GM20000 (cell line): ENCODE results near the gene ASS1.

Source experiments
- DNase-seq: peaks from one replicate; pipeline ENCODE4 v3.0.0; 2012; ENCODE audit warnings: low spot score
- CTCF ChIP-seq: IDR thresholded peaks from 2 replicates; pipeline ENCODE4 v1.5.1; 2012; ENCODE audit warnings: mild to moderate bottlenecking, control low read depth; ENCODE audit errors: extremely low read depth, missing control alignments

ASS1 gene

GRCh38 chr9:130452835-130453234 lies 8.1 kb downstream of the ASS1 start:
- no peak for TF ChIP-seq CTCF
- DNase-seq = no peak

- no peak for DNase-seq
Measured at GRCh38 chr9:130453487-130453886, 8.7 kb downstream of the ASS1 start.

GRCh38 chr9:130454096-130454811 lies 9.5 kb downstream of the ASS1 start:
- DNase-seq = no peak
- no peak for TF ChIP-seq CTCF

More at GRCh38 chr9:130453487-130453886, 8.7 kb downstream of the ASS1 start:
- no peak for TF ChIP-seq CTCF

GRCh38 chr9:130454812-130455325 lies 10.1 kb downstream of the ASS1 start:
- no peak for TF ChIP-seq CTCF
- DNase-seq = no peak

- no peak for TF ChIP-seq CTCF
- no peak for DNase-seq
Measured at GRCh38 chr9:130458027-130458803, 13.5 kb downstream of the ASS1 start.

- DNase-seq = no peak
- TF ChIP-seq CTCF = no peak
Measured at GRCh38 chr9:130458804-130459067, 14.0 kb downstream of the ASS1 start.

- no peak for DNase-seq
- TF ChIP-seq CTCF = no peak
Measured at GRCh38 chr9:130459151-130459550, 14.4 kb downstream of the ASS1 start.
